ENCODE data around the gene ACTMAP. TPM values are rescaled to one million over a fixed set of nuclear protein-coding genes. Genes with fewer than 3 reads are reported as not detected.
"Not testable (repeated sequence)": the region's sequence is repeated elsewhere in the genome, so short reads cannot be mapped to it uniquely, and the experiment has no call there.

The ACTMAP gene
- total and polyA plus RNA-seq, 9 donors = 2.1 to 6.5 (median 3.7) TPM

- no peak for DNase-seq
- no peaks in the 10 kb centered on the region for H3K9me3 ChIP-seq
- H3K4me1 ChIP-seq (ENCODE audit: insufficient read depth) = peaks cover 2% of the 10 kb centered on the region
- intact Hi-C loops (cut with DNase I) = no loop called here
- 87 to 90% (median 89%) methylated on average over 11 of the region's 11 CpGs for WGBS, 3 donors
- no peaks in the 10 kb centered on the region for H3K36me3 ChIP-seq
- no peaks in the 10 kb centered on the region for H3K27me3 ChIP-seq
- TF ChIP-seq, protein P1, sequence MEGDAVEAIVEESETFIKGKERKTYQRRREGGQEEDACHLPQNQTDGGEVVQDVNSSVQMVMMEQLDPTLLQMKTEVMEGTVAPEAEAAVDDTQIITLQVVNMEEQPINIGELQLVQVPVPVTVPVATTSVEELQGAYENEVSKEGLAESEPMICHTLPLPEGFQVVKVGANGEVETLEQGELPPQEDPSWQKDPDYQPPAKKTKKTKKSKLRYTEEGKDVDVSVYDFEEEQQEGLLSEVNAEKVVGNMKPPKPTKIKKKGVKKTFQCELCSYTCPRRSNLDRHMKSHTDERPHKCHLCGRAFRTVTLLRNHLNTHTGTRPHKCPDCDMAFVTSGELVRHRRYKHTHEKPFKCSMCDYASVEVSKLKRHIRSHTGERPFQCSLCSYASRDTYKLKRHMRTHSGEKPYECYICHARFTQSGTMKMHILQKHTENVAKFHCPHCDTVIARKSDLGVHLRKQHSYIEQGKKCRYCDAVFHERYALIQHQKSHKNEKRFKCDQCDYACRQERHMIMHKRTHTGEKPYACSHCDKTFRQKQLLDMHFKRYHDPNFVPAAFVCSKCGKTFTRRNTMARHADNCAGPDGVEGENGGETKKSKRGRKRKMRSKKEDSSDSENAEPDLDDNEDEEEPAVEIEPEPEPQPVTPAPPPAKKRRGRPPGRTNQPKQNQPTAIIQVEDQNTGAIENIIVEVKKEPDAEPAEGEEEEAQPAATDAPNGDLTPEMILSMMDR (IDR thresholded peaks at IDR 0.05) = no peak
- TF ChIP-seq EP300 (IDR thresholded peaks at IDR 0.05) = no peak
- no peak for TF ChIP-seq POLR2A (IDR thresholded peaks at IDR 0.05)
- H3K4me3 ChIP-seq = no peak overlapping the region
- H3K27ac ChIP-seq = no peak overlapping the region
Observed at GRCh38 chr19:40735013-40735771, 15.1 kb downstream of the ACTMAP start.

DNA sequence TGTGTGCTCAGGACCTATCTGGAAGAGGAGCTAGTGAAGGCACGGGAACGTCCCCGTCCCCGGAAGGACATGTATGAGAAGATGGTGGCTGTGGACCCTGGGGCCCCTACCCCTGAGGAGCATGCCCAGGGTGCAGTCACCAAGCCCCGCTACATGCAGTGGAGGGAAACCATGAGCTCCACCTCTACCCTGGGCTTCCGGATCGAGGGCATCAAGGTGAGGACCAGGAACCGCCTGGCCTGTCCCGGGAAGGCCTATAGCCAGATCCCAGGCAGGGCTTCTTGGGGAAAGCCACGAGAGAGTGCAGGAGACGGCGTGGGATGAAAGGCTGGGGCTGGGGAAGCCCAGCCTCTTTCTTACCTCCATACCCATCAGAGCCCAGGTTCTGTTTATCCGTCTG is 17.1 kb downstream of the ACTMAP start:
- WGBS, 3 donors = 92% methylated on average over 13 of the region's 13 CpGs
- Histone ChIP-seq H3K36me3 (no peaks in the 10 kb centered on the region), H3K4me1 (ENCODE audit: insufficient read depth) (no peaks in the 10 kb centered on the region), H3K9me3 (no peaks in the 10 kb centered on the region), H3K27ac (no peak overlapping the region), H3K27me3 (no peaks in the 10 kb centered on the region), H3K4me3 (no peak overlapping the region)
- TF ChIP-seq EP300 (IDR thresholded peaks at IDR 0.05) (no peak), POLR2A (IDR thresholded peaks at IDR 0.05) (no peak)
- TF ChIP-seq, protein P1 (IDR thresholded peaks at IDR 0.05) = no peak
- intact Hi-C loops (cut with DNase I) = no loop called here
- no peak for DNase-seq

GRCh38 chr19:40732304-40732703 is 18.0 kb downstream of the ACTMAP start:
- H3K4me3 ChIP-seq; intact Hi-C loops (cut with DNase I); H3K36me3 ChIP-seq; DNase-seq; H3K9me3 ChIP-seq; H3K27ac ChIP-seq; H3K27me3 ChIP-seq; H3K4me1 ChIP-seq (ENCODE audit: insufficient read depth): not testable (repeated sequence)
- WGBS, 3 donors = 92 to 95% (median 94%) methylated on average over 16 of the region's 16 CpGs

- intact Hi-C loops (cut with DNase I); H3K9me3 ChIP-seq; H3K36me3 ChIP-seq; DNase-seq; H3K4me1 ChIP-seq (ENCODE audit: insufficient read depth); H3K4me3 ChIP-seq; H3K27ac ChIP-seq; H3K27me3 ChIP-seq: not testable (repeated sequence)
- WGBS, 3 donors = 92 to 99% (median 93%) methylated on average over 5 of the region's 5 CpGs
Observed at GRCh38 chr19:40730065-40730464, 20.2 kb downstream of the ACTMAP start.

DNA sequence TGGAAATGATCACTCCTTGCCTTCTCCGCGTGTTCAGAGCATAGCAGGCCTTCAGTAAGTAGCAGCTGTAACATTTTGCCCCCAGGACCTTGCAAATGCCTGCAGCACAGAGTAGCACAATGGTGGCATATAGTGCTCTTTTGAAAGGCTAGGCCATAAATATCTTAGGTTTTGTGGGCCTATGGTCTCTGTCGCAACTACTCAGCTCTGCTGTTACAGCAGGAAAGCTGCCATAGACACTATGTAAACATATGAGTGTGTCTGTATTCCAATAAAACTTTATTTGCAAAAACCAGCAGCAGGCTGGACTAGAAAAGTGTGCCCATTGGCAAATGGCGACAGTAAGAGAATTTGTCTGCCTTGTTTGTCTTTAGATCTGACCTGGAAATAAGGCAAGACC is 24.0 kb downstream of the ACTMAP start:
- H3K27ac ChIP-seq = no peak overlapping the region
- 96 to 98% (median 98%) methylated on average over 4 of the region's 4 CpGs for WGBS, 3 donors
- no peaks in the 10 kb centered on the region for H3K36me3 ChIP-seq
- H3K27me3 ChIP-seq = no peaks in the 10 kb centered on the region
- no peaks in the 10 kb centered on the region for H3K9me3 ChIP-seq
- intact Hi-C loops (cut with DNase I) = no loop called here
- H3K4me3 ChIP-seq = no peak overlapping the region
- no peak for TF ChIP-seq EP300 (IDR thresholded peaks at IDR 0.05)
- no peak for TF ChIP-seq POLR2A (IDR thresholded peaks at IDR 0.05)
- TF ChIP-seq, protein P1 (IDR thresholded peaks at IDR 0.05) = no peak
- no peaks in the 10 kb centered on the region for H3K4me1 ChIP-seq (ENCODE audit: insufficient read depth)
- no peak for DNase-seq

All from ovary (tissue), 9 donors.